RWPE2 (cell line): ENCODE results near the gene GTF2E1.

Experiments used
- ATAC-seq: fragments of 200-7000 bp; cut with Tn5 transposase; 3 replicates; pipeline ENCODE4 v1.9.1; 2021; ENCODE audit warnings: low read depth
- DNase-seq: peaks from one replicate; pipeline ENCODE4 v3.0.0-alpha.2; 2020; ENCODE audit warnings: low spot score
- H3K27ac ChIP-seq: fragments of 450-650 bp; 2 replicates; pipeline ENCODE4 v1.5.1; 2017; ENCODE audit warnings: mild to moderate bottlenecking; ENCODE audit not compliant: poor library complexity, severe bottlenecking
- H3K27me3 ChIP-seq: fragments of 250-450 bp; sonication (Bioruptor Pico); 2 replicates; pipeline ENCODE4 v1.5.1; 2021; ENCODE audit warnings: mild to moderate bottlenecking, moderate library complexity; ENCODE audit not compliant: insufficient read depth, poor library complexity, severe bottlenecking
- H3K36me3 ChIP-seq: fragments of 250-450 bp; sonication (Bioruptor Pico); 2 replicates; pipeline ENCODE4 v1.5.1; 2020; ENCODE audit warnings: low read depth, mild to moderate bottlenecking, moderate library complexity
- H3K4me1 ChIP-seq: fragments of 250-450 bp; sonication (Bioruptor Pico); 2 replicates; pipeline ENCODE4 v1.5.1; 2021; ENCODE audit warnings: mild to moderate bottlenecking, moderate library complexity; ENCODE audit not compliant: insufficient read depth, poor library complexity, severe bottlenecking
- H3K4me3 ChIP-seq: fragments of 250-450 bp; sonication (Bioruptor Pico); 2 replicates; pipeline ENCODE4 v1.5.1; 2021; ENCODE audit warnings: mild to moderate bottlenecking, moderate library complexity; ENCODE audit not compliant: severe bottlenecking
- H3K9me3 ChIP-seq: fragments of 250-450 bp; sonication (Bioruptor Pico); 2 replicates; pipeline ENCODE4 v1.5.1; 2021; ENCODE audit warnings: mild to moderate bottlenecking, moderate library complexity; ENCODE audit not compliant: severe bottlenecking
- CTCF ChIP-seq: fragments of 450-650 bp; IDR thresholded peaks from one replicate; pipeline ENCODE4 v1.5.1; 2017; ENCODE audit warnings: mild to moderate bottlenecking, moderate library complexity; ENCODE audit not compliant: poor library complexity, severe bottlenecking

GTF2E1 gene

GRCh38 chr3:120769436-120769835, 26.9 kb downstream of the GTF2E1 start:
- no peak for TF ChIP-seq CTCF
- H3K36me3 ChIP-seq = peaks cover 17% of the 10 kb centered on the region
- H3K27me3 ChIP-seq = no peaks in the 10 kb centered on the region
- ATAC-seq (no peak), DNase-seq (no peak)
- no peak overlapping the region for H3K27ac ChIP-seq
- no peaks in the 10 kb centered on the region for H3K9me3 ChIP-seq
- no peak overlapping the region for H3K4me3 ChIP-seq
- peaks cover 8% of the 10 kb centered on the region for H3K4me1 ChIP-seq

GRCh38 chr3:120770891-120771290, 28.3 kb downstream of the GTF2E1 start:
- Histone ChIP-seq H3K9me3 (no peaks in the 10 kb centered on the region), H3K4me3 (no peak overlapping the region), H3K36me3 (peaks cover 22% of the 10 kb centered on the region), H3K4me1 (peaks cover 8% of the 10 kb centered on the region), H3K27ac (no peak overlapping the region), H3K27me3 (no peaks in the 10 kb centered on the region)
- TF ChIP-seq CTCF = no peak
- ATAC-seq (no peak), DNase-seq (no peak)

- ATAC-seq (no peak), DNase-seq (no peak)
- peaks cover under 1% of the 10 kb centered on the region for H3K4me1 ChIP-seq
- H3K4me3 ChIP-seq = no peak overlapping the region
- no peaks in the 10 kb centered on the region for H3K9me3 ChIP-seq
- no peak for TF ChIP-seq CTCF
- H3K36me3 ChIP-seq = peaks cover 33% of the 10 kb centered on the region
- H3K27ac ChIP-seq = no peak overlapping the region
- no peaks in the 10 kb centered on the region for H3K27me3 ChIP-seq
These were observed 29.5 kb downstream of the GTF2E1 start for GRCh38 chr3:120772081-120772480.

- no peaks in the 10 kb centered on the region for H3K4me1 ChIP-seq
- TF ChIP-seq CTCF = no peak
- no peak for DNase-seq
- H3K27me3 ChIP-seq = no peaks in the 10 kb centered on the region
- no peaks in the 10 kb centered on the region for H3K9me3 ChIP-seq
- H3K27ac ChIP-seq = no peak overlapping the region
- ATAC-seq = no peak; the same call in 2 of the 3 replicates
- no peak overlapping the region for H3K4me3 ChIP-seq
- H3K36me3 ChIP-seq = peaks cover 47% of the 10 kb centered on the region
These were observed 31.4 kb downstream of the GTF2E1 start for GRCh38 chr3:120773932-120774331.

GRCh38 chr3:120775411-120775810, 32.9 kb downstream of the GTF2E1 start:
- TF ChIP-seq CTCF = no peak
- H3K4me3 ChIP-seq = no peak overlapping the region
- H3K9me3 ChIP-seq = no peaks in the 10 kb centered on the region
- ATAC-seq = no peak
- no peak overlapping the region for H3K27ac ChIP-seq
- no peak for DNase-seq
- peaks cover 53% of the 10 kb centered on the region for H3K36me3 ChIP-seq
- H3K4me1 ChIP-seq = peaks cover under 1% of the 10 kb centered on the region
- H3K27me3 ChIP-seq = no peaks in the 10 kb centered on the region
